H1 (cell line): ENCODE data around the gene TMEM185A.

Experiments
- CHD1 ChIP-seq: IDR thresholded peaks from 2 replicates; pipeline ENCODE4 v1.6.1; 2012; ENCODE audit warnings: low read depth, low read length, improper control_type of control experiment
- CHD2 ChIP-seq: IDR thresholded peaks from 2 replicates; pipeline ENCODE4 v1.6.1; 2012; ENCODE audit warnings: low read length, improper control_type of control experiment
- EZH2 ChIP-seq: fragments of 200-600 bp; sonication (generic); IDR thresholded peaks from 2 replicates; pipeline ENCODE4 v1.7.1; 2012; ENCODE audit warnings: low read depth, mild to moderate bottlenecking, moderate library complexity, low read length, inconsistent platforms; ENCODE audit not compliant: severe bottlenecking
- POLR2A ChIP-seq, 2 experiments: IDR thresholded peaks; 1 replicate in 1 of 2; 2 replicates in 1 of 2; pipeline ENCODE4 v1.6.1; 2011; ENCODE audit warnings: low read depth in 2 of 2, low read length in 2 of 2, mild to moderate bottlenecking in 2 of 2; ENCODE audit errors: control extremely low read depth in 1 of 2
- TF ChIP-seq, protein P1 (sequence below), 3 experiments: IDR thresholded peaks; 1 replicate in 2 of 3; 2 replicates in 1 of 3; pipeline versions ENCODE4 v1.5.1 to v1.6.1; 2011; ENCODE audit warnings: low read length in 3 of 3, mild to moderate bottlenecking in 3 of 3, inconsistent platforms in 2 of 3, low read depth in 1 of 3, moderate library complexity in 1 of 3; ENCODE audit not compliant: insufficient read depth in 1 of 3; ENCODE audit errors: control extremely low read depth in 1 of 3
- TF ChIP-seq, protein P2 (sequence below): IDR thresholded peaks from 2 replicates; pipeline ENCODE4 v1.6.1; 2011; ENCODE audit warnings: low read length, improper control_type of control experiment

DNA sequence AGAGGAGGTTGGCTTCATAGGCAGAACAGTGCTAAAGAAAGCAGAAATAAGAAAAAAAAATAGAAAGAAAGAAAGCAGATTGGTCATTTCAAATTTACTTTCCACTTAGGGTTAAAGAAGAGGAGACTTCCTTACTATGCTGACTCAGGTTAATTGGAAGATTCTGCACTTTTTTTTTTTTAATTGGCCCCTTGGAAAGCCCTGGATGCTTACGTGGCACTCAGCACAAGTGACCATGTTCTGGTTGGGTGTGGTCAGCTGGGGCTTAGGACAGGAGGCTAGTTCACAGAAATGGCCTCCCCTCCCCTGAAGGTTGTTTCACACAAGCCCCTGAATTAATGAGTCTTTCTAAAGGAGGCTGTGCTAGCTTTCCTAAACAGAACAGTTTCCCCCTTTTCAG is 58.8 kb downstream of the TMEM185A start:
- TF ChIP-seq EZH2 (no peak), CHD1 (no peak), POLR2A (IDR thresholded peaks at IDR 0.05; ENCODE audit: control extremely low read depth in 1 of 2, low read depth in 2 of 2, low read length in 2 of 2) (no peak), CHD2 (no peak)
- TF ChIP-seq, protein P1, sequence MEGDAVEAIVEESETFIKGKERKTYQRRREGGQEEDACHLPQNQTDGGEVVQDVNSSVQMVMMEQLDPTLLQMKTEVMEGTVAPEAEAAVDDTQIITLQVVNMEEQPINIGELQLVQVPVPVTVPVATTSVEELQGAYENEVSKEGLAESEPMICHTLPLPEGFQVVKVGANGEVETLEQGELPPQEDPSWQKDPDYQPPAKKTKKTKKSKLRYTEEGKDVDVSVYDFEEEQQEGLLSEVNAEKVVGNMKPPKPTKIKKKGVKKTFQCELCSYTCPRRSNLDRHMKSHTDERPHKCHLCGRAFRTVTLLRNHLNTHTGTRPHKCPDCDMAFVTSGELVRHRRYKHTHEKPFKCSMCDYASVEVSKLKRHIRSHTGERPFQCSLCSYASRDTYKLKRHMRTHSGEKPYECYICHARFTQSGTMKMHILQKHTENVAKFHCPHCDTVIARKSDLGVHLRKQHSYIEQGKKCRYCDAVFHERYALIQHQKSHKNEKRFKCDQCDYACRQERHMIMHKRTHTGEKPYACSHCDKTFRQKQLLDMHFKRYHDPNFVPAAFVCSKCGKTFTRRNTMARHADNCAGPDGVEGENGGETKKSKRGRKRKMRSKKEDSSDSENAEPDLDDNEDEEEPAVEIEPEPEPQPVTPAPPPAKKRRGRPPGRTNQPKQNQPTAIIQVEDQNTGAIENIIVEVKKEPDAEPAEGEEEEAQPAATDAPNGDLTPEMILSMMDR (IDR thresholded peaks at IDR 0.05; ENCODE audit: control extremely low read depth in 1 of 3, insufficient read depth in 1 of 3, low read depth in 1 of 3, low read length in 3 of 3) = no peak
- TF ChIP-seq, protein P2, sequence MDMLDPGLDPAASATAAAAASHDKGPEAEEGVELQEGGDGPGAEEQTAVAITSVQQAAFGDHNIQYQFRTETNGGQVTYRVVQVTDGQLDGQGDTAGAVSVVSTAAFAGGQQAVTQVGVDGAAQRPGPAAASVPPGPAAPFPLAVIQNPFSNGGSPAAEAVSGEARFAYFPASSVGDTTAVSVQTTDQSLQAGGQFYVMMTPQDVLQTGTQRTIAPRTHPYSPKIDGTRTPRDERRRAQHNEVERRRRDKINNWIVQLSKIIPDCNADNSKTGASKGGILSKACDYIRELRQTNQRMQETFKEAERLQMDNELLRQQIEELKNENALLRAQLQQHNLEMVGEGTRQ = no peak
